ENCODE results near the gene CPA1. TPM values are rescaled to one million over a fixed set of nuclear protein-coding genes. Genes with fewer than 3 reads are reported as not detected.

Gene CPA1
- total RNA-seq, 1 donor from 2014 or later: not detected

DNA sequence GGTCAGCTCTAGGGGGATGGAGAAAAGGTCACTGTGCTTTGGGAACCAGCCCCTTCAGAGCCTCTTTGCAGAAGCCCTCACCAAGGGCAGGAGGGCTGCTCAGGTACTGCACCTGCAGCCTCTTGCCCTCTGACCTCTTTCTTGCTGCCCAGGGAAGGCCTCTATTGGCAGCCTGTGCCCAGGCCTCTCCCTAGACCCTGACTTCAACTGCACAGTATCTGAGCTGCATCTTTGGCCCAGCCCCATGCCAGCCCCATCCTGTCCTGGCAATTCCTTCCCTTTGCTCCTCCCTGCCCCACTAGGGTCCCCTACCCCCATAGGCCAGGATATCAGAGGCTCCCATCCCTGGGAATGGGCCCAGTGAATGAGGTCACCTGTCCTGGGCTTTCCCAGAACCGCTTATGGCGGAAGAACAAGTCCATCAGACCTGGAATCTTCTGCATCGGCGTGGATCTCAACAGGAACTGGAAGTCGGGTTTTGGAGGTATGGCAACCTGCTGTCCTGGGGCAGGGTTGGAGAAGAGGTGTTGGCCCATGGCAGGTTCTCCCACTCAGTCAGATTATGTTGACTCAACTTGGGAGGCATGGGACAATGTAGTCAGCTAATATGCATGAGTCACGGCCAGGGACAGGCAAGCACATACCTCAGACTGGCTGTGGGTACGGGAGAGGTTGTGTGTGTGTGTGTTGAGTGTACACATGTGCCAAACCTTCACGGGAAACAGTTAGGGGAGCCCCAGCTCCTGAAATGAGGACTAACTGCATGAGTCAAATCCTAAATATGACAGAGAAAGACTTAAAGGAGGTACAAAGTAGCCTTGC is 17.1 kb upstream of the CPA1 start:
- Mint-ChIP-seq H3K4me3 (ENCODE audit: unreplicated experiment) (no peak overlapping the region), H3K27ac (ENCODE audit: unreplicated experiment) (no peak overlapping the region), H3K27me3 (ENCODE audit: unreplicated experiment) (no peaks in the 10 kb centered on the region), H3K4me1 (ENCODE audit: unreplicated experiment) (no peaks in the 10 kb centered on the region), H3K9me3 (ENCODE audit: unreplicated experiment) (peaks cover 7% of the 10 kb centered on the region), H3K36me3 (ENCODE audit: low read depth, unreplicated experiment) (peaks cover 8% of the 10 kb centered on the region)
- DNase-seq (ENCODE audit: low spot score): no peak
- TF ChIP-seq, protein P1, sequence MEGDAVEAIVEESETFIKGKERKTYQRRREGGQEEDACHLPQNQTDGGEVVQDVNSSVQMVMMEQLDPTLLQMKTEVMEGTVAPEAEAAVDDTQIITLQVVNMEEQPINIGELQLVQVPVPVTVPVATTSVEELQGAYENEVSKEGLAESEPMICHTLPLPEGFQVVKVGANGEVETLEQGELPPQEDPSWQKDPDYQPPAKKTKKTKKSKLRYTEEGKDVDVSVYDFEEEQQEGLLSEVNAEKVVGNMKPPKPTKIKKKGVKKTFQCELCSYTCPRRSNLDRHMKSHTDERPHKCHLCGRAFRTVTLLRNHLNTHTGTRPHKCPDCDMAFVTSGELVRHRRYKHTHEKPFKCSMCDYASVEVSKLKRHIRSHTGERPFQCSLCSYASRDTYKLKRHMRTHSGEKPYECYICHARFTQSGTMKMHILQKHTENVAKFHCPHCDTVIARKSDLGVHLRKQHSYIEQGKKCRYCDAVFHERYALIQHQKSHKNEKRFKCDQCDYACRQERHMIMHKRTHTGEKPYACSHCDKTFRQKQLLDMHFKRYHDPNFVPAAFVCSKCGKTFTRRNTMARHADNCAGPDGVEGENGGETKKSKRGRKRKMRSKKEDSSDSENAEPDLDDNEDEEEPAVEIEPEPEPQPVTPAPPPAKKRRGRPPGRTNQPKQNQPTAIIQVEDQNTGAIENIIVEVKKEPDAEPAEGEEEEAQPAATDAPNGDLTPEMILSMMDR (IDR thresholded peaks at IDR 0.05; ENCODE audit: unreplicated experiment): no peak

DNA sequence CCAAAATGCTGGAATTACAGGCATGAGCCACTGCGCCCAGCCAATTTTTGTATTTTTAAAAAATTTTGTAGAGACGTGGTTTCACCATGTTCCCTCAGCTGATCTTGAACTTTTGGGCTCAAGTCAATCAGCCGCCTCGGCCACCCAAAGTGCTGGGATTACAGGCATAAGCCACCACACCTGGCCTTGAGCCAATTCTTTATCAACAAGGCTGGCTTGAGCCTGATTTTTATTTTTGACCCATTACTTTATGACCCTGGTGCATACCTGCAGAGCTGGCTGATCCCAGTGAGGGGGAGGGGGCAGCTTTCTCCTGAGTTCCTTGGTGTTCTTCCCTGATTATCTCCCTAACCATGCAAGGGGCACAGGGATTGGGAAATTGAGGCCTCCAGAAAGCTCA is 15.8 kb upstream of the CPA1 start:
- Mint-ChIP-seq H3K4me3 (ENCODE audit: unreplicated experiment) (no peak overlapping the region), H3K9me3 (ENCODE audit: unreplicated experiment) (peaks cover 7% of the 10 kb centered on the region), H3K27me3 (ENCODE audit: unreplicated experiment) (peaks cover under 1% of the 10 kb centered on the region), H3K4me1 (ENCODE audit: unreplicated experiment) (peaks cover 7% of the 10 kb centered on the region), H3K36me3 (ENCODE audit: low read depth, unreplicated experiment) (peaks cover 8% of the 10 kb centered on the region), H3K27ac (ENCODE audit: unreplicated experiment) (no peak overlapping the region)
- TF ChIP-seq, protein P1 (IDR thresholded peaks at IDR 0.05; ENCODE audit: unreplicated experiment): no peak
- no peak for DNase-seq (ENCODE audit: low spot score)

DNA sequence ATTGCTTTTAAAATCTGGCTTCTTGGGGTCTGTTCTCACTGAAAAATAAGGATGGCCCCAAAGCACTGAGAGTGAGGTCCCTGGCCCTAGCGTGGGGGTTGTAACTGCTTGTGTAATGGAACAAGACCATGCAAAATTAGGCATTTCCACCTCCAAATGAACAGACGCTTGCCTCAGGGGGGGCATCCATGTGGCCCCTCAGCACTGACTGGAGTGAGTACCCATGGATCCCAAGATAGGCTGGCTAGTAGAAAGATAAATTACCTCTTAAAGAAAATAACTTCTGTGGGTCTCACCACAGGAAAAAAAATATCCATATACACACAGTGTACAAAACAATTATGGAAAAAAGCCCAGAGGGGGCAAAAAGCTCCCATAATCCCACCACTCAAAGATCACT is 15.2 kb upstream of the CPA1 start:
- H3K4me3 Mint-ChIP-seq (ENCODE audit: unreplicated experiment): no peak overlapping the region
- H3K9me3 Mint-ChIP-seq (ENCODE audit: unreplicated experiment): peaks cover 6% of the 10 kb centered on the region
- peaks cover 3% of the 10 kb centered on the region for H3K27me3 Mint-ChIP-seq (ENCODE audit: unreplicated experiment)
- no peak for DNase-seq (ENCODE audit: low spot score)
- H3K36me3 Mint-ChIP-seq (ENCODE audit: low read depth, unreplicated experiment): peaks cover 5% of the 10 kb centered on the region
- H3K4me1 Mint-ChIP-seq (ENCODE audit: unreplicated experiment): peaks cover 10% of the 10 kb centered on the region
- TF ChIP-seq, protein P1 (IDR thresholded peaks at IDR 0.05; ENCODE audit: unreplicated experiment): no peak
- H3K27ac Mint-ChIP-seq (ENCODE audit: unreplicated experiment): no peak overlapping the region

DNA sequence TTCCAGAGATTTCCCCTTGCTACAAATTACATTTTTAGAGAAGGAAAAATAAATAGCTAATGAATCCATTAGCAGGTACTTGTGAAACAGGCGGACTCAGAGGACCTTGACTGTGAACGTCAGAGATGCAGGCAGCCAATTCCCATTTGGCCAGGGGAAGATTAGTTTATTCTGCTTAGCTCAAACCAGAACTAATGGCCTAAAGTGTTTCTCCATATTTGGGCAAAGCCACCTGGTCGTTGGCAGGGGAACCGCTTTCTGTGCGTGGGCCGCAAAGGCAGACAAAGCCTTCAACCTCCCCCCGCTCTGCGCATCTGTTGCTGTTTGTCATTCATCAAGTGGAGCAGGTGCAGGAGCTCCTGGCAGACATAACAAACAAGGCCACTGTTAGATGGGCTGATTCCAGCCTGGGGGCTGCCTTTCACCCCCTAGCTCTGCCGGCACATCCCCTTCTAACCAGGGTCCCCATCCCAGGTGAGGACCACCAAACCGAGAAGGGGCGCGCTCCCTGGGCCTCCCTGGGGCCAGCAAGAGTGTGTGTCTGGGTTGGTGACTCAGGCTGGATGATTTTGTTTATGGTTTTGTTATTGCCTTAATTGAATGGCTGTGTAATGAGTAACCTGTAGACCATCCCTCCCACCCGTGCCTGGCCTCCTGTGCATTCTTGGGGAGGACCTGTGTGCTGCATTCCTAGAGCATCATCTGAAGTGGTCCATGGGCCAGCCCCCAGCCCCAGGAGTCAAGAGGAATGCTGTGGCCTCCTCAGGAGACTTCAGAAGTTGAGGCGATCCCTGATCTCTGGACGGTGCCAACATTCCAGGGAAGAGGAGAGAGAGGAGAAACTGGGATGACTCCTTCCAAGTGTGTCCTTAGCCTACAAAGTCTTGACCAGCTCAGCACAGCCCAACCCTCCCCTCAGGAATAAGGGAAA is 14.5 kb upstream of the CPA1 start:
- no peak for DNase-seq (ENCODE audit: low spot score)
- H3K4me1 Mint-ChIP-seq (ENCODE audit: unreplicated experiment): peaks cover 10% of the 10 kb centered on the region

More for the DNA sequence above, 14.5 kb upstream of the CPA1 start:
- Mint-ChIP-seq H3K9me3 (ENCODE audit: unreplicated experiment) (no peaks in the 10 kb centered on the region), H3K27me3 (ENCODE audit: unreplicated experiment) (peaks cover 3% of the 10 kb centered on the region), H3K4me3 (ENCODE audit: unreplicated experiment) (no peak overlapping the region), H3K36me3 (ENCODE audit: low read depth, unreplicated experiment) (peaks cover 5% of the 10 kb centered on the region), H3K27ac (ENCODE audit: unreplicated experiment) (no peak overlapping the region)
- TF ChIP-seq, protein P1 (IDR thresholded peaks at IDR 0.05; ENCODE audit: unreplicated experiment): no peak
